Gastroesophageal sphincter (tissue), 3 donors: ENCODE results near the gene PTPN20.

Experiments used
- EP300 ChIP-seq: sonication (generic); formaldehyde crosslinking; IDR thresholded peaks from one replicate; pipeline ENCODE4 v1.6.1; 2017; ENCODE audit warnings: antibody characterized with exemption, mild to moderate bottlenecking
- POLR2A ChIP-seq, 2 donors: fragments of 450-650 bp; IDR thresholded peaks; one replicate each; pipeline ENCODE4 v1.6.1; 2017; ENCODE audit warnings: antibody characterized with exemption in 2 of 2, mild to moderate bottlenecking in 2 of 2, moderate library complexity in 1 of 2
- TF ChIP-seq, protein P1 (sequence below), 4 experiments: fragments of 200-600 bp in 2 of 4; fragments of 450-650 bp in 2 of 4; sonication (generic) in 1 of 4; IDR thresholded peaks; one replicate each; pipeline ENCODE4 v1.5.1; 2017 to 2019; ENCODE audit warnings: antibody characterized with exemption in 4 of 4, mild to moderate bottlenecking in 2 of 4, moderate library complexity in 2 of 4

DNA sequence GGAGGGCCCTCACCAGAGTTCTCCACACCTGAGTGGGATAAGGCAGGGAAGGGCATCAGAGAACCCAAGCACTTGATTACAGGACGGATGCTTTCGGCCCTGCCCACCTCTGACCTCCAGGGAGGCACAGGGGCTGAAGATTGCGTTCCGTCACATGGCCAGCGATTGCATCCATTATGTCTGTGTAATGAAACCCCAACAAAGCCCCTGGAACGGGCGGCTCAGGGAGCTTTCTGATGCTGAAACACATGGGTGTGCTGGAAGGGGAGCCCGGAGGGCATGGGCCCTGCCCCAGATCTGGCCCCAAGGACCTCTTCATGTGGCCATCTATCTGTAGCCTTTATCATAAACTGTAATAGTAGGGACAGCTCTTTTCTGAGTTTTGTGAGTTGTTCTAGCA is 117.2 kb downstream of the PTPN20 start:
- TF ChIP-seq POLR2A (IDR thresholded peaks at IDR 0.05) (no peak), EP300 (no peak)
- TF ChIP-seq, protein P1, sequence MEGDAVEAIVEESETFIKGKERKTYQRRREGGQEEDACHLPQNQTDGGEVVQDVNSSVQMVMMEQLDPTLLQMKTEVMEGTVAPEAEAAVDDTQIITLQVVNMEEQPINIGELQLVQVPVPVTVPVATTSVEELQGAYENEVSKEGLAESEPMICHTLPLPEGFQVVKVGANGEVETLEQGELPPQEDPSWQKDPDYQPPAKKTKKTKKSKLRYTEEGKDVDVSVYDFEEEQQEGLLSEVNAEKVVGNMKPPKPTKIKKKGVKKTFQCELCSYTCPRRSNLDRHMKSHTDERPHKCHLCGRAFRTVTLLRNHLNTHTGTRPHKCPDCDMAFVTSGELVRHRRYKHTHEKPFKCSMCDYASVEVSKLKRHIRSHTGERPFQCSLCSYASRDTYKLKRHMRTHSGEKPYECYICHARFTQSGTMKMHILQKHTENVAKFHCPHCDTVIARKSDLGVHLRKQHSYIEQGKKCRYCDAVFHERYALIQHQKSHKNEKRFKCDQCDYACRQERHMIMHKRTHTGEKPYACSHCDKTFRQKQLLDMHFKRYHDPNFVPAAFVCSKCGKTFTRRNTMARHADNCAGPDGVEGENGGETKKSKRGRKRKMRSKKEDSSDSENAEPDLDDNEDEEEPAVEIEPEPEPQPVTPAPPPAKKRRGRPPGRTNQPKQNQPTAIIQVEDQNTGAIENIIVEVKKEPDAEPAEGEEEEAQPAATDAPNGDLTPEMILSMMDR (IDR thresholded peaks at IDR 0.05): no peak
